ENCODE data around the gene A1BG. TPM values are rescaled to one million over a fixed set of nuclear protein-coding genes. Genes with fewer than 3 reads are reported as not detected.

A1BG gene
- total RNA-seq, 1 donor from 2014 or later = 48.9 TPM

DNA sequence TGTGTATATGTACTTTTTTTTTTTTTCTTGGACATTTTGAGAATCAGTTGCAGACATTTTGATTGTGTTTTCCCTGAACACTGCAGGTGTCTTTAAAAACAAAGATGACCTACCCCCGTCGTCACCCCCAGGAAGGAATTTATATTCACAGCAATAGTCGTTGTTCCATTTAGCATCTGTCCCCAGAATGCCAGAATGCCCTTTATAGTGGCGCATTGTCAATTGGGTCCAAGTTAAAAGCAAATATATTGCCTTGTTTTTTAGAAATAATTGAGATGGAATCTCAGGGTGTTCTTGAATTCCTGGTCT lies 40.4 kb upstream of the A1BG start:
- Histone ChIP-seq H3K36me3 (peaks cover 3 to 53% of the 10 kb centered on the region in 2 donors), H3K4me3 (no peak overlapping the region), H3K27ac (no peak overlapping the region), H3K27me3 (no peaks in the 10 kb centered on the region), H3K4me1 (peaks cover 27% of the 10 kb centered on the region), H3K9me3 (no peaks in the 10 kb centered on the region)
- intact Hi-C loops (cut with DNase I) = no loop called here
- TF ChIP-seq POLR2A (IDR thresholded peaks at IDR 0.05) (no peak), POLR2AphosphoS5 (IDR thresholded peaks at IDR 0.05; ENCODE audit: insufficient read depth in 1 of 2, low read depth in 1 of 2) (no peak)
- TF ChIP-seq, protein P1, sequence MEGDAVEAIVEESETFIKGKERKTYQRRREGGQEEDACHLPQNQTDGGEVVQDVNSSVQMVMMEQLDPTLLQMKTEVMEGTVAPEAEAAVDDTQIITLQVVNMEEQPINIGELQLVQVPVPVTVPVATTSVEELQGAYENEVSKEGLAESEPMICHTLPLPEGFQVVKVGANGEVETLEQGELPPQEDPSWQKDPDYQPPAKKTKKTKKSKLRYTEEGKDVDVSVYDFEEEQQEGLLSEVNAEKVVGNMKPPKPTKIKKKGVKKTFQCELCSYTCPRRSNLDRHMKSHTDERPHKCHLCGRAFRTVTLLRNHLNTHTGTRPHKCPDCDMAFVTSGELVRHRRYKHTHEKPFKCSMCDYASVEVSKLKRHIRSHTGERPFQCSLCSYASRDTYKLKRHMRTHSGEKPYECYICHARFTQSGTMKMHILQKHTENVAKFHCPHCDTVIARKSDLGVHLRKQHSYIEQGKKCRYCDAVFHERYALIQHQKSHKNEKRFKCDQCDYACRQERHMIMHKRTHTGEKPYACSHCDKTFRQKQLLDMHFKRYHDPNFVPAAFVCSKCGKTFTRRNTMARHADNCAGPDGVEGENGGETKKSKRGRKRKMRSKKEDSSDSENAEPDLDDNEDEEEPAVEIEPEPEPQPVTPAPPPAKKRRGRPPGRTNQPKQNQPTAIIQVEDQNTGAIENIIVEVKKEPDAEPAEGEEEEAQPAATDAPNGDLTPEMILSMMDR (IDR thresholded peaks at IDR 0.05) = no peak
- no peak for DNase-seq (ENCODE audit: extremely low spot score in 2 of 2)

DNA sequence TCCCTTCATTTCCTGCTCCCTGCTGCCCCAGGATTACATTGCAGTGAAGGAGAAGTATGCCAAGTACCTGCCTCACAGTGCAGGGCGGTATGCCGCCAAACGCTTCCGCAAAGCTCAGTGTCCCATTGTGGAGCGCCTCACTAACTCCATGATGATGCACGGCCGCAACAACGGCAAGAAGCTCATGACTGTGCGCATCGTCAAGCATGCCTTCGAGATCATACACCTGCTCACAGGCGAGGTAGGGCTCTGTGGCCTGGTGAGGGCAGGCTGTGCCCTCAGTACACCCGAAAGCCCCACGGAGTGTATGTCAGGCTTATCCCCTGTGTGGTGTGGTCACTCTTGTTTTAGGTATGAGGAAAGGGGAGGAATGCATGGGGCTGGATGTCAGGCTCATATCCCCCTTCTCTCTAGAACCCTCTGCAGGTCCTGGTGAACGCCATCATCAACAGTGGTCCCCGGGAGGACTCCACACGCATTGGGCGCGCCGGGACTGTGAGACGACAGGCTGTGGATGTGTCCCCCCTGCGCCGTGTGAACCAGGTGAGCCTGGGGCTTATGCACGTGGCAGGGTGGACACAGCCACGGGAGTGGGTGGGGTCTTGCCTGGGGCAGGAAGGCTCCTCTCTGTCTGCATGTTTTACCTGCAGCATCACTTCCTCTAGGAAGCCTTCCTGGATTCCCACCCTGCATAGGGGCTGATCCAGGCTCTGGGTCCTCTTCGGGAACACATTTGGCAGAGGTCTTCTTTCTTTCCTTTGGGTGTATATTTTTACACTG lies 39.8 kb upstream of the A1BG start:
- DNase-seq (ENCODE audit: extremely low spot score in 2 of 2) = no peak
- H3K36me3 ChIP-seq = peaks cover 3 to 58% of the 10 kb centered on the region in 2 donors

GRCh38 chr19:58388175-58388526 lies 34.9 kb upstream of the A1BG start:
- peaks cover 0 to 40% of the 10 kb centered on the region in 2 donors for H3K36me3 ChIP-seq
- peaks cover 41% of the 10 kb centered on the region for H3K4me1 ChIP-seq
- peak overlapping the region; percentile 76 to 91 for H3K4me3 ChIP-seq
- intact Hi-C loops (cut with DNase I) = no loop called here
- no peaks in the 10 kb centered on the region for H3K9me3 ChIP-seq
- no peaks in the 10 kb centered on the region for H3K27me3 ChIP-seq
- no peak for DNase-seq (ENCODE audit: extremely low spot score in 2 of 2)
- peak overlapping the region; percentile 89 for H3K27ac ChIP-seq
- TF ChIP-seq POLR2A (IDR thresholded peaks at IDR 0.05) (no peak), POLR2AphosphoS5 (IDR thresholded peaks at IDR 0.05; ENCODE audit: insufficient read depth in 1 of 2, low read depth in 1 of 2) (no peak)
- TF ChIP-seq, protein P1 (IDR thresholded peaks at IDR 0.05) = no peak

More for the DNA sequence above, 39.8 kb upstream of the A1BG start:
- peaks cover 33% of the 10 kb centered on the region for H3K4me1 ChIP-seq
- no peaks in the 10 kb centered on the region for H3K9me3 ChIP-seq
- no peak for TF ChIP-seq POLR2A (IDR thresholded peaks at IDR 0.05)
- TF ChIP-seq, protein P1 (IDR thresholded peaks at IDR 0.05) = no peak
- no peak for TF ChIP-seq POLR2AphosphoS5 (IDR thresholded peaks at IDR 0.05; ENCODE audit: insufficient read depth in 1 of 2, low read depth in 1 of 2)
- H3K27ac ChIP-seq = no peak overlapping the region
- H3K4me3 ChIP-seq = no peak overlapping the region
- H3K27me3 ChIP-seq = no peaks in the 10 kb centered on the region
- intact Hi-C loops (cut with DNase I) = no loop called here

DNA sequence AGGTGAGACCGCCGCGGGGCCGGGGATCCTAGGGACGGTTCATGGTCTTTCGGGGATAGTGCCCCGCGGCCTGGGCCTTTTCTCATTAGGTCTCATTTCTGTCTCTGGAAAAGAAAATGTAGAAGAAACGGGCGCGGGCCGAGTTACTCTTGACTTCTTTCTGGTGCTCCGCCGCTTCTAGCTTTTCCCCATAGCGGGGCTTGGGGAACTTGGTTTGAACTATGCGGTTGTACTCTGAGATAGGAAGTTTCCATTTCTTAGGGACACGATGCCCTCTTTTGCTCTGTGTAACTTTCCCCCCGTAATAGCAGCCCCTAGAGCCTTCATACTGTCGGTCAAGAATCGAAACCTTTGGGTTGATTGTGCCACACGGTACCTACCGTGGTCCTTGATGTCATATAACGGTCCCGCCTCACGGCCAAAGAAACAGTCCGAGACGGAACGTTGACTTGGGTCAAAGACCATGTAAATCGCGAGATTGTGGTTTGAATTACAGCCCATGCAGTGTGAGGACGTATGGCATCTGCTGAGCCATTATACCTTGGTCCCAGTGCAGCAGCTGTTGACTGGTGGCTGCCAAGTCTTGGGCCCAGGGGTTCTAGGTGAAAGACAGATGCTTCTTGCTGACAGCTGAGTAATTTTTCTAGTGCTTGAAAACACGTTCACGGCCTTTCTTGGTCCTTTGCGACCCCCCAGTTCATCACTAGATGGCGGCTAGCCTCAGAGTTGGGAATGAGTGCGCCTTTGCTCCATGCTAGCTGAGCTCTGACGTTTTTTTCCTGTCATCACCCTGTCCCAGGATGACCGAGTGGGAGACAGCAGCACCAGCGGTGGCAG lies 34.3 kb upstream of the A1BG start:
- H3K27ac ChIP-seq = peak overlapping the region; percentile 89
- H3K4me1 ChIP-seq = peaks cover 41% of the 10 kb centered on the region

More for the DNA sequence above, 34.3 kb upstream of the A1BG start:
- TF ChIP-seq POLR2A (IDR thresholded peaks at IDR 0.05) (no peak), POLR2AphosphoS5 (IDR thresholded peaks at IDR 0.05; ENCODE audit: insufficient read depth in 1 of 2, low read depth in 1 of 2) (no peak)
- TF ChIP-seq, protein P1 (IDR thresholded peaks at IDR 0.05) = no peak
- peak in 1 of 2 donors; percentile 85 for DNase-seq (ENCODE audit: extremely low spot score in 2 of 2)
- intact Hi-C loops (cut with DNase I) = no loop called here
- no peaks in the 10 kb centered on the region for H3K9me3 ChIP-seq
- no peaks in the 10 kb centered on the region for H3K27me3 ChIP-seq
- H3K36me3 ChIP-seq = peaks cover 0 to 34% of the 10 kb centered on the region in 2 donors
- H3K4me3 ChIP-seq = peak overlapping the region; percentile 76 to 91
